NCI-H345 treated with DMSO at 0.1 percent for 48 hours (cell line): ENCODE results near the gene SPAG9.
"Not testable (repeated sequence)": the region's sequence is repeated elsewhere in the genome, so short reads cannot be mapped to it uniquely, and the experiment has no call there.

Experiments
- DNase-seq: peaks from one replicate; lab custom pipeline; 2025; ENCODE audit not compliant: unreplicated experiment; lab: John Stamatoyannopoulos, UW

The SPAG9 gene

DNA sequence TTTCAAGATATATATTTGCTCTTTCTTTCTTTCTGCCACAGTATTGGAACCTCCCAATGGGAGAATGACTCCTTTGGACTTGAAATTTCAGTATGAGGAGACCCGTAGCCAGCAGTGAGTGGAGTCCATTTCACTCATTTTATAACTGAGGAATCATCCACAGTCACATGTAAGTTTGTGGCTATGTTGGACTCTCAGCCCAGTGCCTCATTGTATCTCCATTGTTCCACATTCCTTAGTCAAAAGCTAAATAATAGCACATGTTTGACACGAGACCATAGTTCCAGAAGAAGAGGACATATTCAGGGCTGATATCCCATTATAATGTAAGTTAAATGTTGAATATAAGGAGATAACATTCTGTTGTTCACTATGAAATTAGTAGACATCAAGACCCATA lies 12.7 kb upstream of the SPAG9 start:
- DNase-seq: no peak

DNA sequence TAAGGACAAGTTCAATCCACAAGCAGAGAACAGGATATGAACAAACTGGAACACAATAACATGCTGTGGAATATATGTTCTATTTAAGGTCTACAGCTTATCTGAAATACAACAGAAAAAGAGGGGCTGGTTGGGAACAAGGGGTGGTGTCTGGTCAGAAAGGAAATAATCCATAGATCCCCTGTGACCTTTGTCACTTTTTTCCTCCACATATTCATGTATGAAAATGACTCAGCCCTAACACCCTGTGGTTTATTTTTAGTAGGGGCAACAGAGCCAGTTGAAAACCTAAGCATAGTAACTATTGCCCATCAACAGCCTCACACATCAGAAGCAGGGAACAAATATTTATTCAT lies 12.3 kb upstream of the SPAG9 start:
- no peak for DNase-seq

DNA sequence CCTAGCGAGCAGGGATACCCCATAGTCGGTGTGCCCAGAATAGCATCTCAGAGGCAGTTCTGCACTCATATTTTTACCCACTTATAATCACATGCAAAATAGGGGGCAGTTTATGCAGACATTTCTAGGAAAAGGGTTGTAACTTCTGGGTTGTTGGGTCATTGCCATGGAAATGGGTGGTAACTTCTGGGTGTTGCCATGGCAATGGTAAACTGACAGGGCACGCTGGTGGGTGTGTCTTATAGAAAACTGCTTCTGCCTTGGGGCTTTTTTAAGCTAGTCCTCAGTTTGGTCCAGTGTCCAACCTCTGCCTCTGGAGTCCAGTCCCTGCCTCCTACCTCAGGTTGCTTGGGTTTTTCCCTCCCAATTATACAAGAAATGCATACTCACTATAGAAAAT lies 7.4 kb upstream of the SPAG9 start:
- DNase-seq: no peak

DNA sequence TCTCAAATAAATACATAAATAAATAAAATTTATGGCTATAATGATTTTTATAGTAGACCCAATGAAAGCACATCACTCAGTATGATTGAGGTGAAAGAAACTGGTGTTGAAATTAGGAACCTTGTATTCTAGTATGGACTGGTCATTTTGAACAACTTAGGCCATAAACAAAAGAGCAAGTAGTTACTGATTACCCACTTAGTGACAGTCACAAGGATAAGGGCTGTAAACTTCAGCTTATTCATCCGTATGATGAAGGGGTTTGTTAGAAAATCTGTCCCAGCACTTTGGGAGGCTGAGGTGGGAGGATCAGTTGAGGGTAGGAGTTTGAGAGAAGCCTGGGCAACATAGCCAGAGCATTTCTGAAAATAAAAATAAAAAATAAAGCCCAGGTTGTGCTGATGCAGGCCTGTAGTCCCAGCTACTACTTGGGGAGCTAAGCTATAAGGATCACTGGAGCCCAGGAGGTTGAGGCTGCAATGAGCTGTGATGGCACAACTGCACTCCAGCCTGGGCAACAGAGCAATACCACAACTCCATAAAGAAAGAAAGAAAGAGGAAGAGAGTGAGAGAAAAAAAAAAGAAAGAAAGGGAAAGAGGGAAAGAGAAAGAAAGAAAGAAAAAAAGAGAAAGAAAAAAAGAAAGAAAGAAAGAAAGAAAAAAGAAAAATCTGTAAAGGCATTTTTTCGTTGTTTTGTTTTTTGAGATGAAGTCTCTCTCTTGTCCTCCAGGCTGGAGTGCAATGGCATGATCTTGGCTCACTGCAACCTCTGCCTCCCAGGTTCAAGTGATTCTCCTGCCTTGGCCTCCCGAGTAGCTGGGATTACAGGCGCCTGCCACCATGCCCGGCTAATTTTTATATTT lies 4.2 kb upstream of the SPAG9 start:
- no peak for DNase-seq

DNA sequence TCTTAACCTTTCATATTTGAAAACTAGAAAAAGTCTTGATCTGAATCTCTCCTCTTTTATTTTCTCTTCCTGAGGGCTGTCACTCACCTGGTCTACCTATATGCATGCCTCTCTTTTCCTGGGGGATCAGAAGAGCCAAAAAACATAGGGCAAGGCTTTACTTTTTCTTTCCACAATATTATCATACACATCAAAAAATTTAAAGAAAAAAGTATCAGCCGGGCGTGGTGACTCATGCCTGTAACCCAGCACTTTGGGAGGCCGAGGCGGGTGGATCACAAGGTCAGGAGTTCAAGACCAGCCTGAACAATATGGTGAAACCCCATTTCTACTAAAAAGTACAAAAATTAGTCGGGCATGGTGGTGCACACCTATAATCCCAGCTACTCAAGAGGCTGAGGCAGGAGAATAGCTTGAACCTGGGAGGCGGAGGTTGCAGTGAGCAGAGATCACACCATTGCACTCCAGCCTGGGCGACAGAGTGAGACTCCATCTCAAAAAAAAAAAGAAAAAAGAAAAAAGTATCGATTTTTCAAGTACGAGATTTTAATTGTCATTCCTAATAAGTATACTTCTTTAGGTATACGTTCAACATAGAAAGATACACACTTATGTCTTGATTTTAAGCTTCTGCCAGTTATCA lies 1.9 kb upstream of the SPAG9 start:
- not testable (repeated sequence) for DNase-seq

DNA sequence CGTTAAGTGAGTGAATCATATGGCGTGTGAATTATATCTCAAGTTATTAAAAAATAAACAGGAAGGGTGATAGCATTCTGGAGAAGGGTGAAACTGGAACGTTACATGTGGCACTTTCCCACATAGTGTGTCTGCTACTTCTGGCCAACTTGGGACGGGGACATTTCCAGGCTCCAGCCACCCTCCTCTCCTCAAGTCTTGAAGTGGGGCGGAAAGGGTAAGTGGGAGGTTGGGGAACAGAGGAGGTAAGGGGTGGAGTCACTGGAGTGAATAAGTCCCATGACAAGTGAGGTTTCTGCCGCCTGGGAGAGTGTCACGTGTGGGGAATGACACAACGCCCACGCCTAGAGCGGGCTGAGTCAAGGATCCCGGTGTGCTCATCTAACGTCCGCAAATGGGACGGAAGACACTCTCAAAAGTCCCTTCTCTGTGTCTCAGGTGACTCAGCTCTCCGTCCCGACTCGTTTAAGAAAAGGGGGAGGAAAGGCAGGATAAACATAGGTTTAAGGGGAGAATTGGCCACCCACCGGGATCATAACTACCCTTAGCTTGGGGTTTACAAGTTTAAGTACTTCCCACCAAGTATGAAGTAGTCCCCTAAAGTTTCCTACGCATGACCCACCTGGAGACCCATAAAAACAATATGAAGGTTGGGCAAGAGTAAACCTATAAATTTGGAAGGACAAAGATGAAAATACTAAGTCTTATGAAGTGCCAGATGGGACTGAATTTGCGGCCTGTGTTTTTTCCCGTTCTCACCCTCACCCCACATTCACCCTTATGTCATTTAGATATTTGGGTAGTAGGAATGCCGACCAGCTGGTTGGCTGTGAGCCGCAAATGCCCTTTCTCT lies 1.2 kb upstream of the SPAG9 start:
- DNase-seq: no peak

DNA sequence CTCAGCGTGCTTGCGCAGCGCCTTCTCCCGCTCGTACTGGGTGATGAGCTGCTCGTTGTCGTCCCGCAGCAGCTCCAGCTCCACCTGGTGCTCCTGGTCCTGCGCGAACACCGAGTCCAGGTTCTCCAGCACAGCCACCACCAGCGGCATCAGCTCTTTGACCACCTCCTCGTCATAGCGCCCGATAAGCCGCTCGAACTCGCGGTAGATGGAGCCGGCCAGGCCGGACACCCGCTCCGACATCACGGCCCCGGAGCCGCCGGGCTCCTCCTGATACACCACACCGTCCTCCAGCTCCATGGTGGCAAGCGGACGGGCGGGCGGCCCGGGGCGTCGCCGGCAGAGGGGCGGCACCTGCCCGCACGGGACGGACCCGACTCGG lies 320 bp downstream of the SPAG9 start:
- peak; percentile 31 for DNase-seq

DNA sequence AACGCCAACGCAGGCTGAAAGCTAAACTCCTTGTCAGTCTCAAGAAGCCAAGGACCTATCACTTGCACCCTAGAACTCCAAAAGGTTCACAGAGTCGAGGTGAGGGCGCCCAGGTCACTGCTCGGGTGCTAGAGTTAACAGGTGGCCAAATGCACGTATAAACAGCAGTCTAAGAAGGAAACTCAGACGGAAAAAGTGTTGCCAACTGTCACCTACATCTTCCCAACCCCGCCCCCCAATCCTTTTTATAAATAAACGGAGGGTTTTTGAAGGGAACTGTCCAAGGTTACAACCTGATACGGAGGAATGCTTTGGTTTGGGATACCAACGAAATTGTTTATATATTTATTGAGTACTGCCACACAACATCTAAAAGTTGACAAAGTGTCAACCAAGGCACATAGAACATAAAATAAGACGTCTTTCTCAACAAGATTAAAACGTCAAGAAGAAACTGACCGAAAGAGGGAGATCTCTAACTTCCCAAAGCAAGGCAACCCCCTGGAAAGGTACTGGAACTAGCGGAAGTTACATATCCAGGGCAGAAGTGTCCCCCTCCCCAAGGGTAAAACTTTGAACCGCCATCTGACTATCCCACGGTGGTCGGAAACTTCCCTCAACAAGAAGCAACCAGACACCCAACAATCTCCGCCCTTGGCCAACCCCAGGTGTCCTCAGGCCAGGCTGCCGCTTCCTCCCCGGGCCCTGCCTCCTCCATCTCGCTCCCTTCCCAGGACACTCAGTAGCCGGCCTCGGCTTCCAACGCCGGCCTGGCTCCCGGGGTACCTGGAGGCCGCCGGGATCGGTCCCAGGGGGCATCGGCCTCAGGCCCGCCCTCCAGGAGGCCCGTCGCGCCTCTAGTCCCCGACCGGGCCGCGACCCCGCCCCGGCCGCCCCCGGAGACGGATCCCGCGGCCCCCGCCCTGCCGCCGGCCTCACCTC lies 982 bp downstream of the SPAG9 start:
- no peak for DNase-seq

DNA sequence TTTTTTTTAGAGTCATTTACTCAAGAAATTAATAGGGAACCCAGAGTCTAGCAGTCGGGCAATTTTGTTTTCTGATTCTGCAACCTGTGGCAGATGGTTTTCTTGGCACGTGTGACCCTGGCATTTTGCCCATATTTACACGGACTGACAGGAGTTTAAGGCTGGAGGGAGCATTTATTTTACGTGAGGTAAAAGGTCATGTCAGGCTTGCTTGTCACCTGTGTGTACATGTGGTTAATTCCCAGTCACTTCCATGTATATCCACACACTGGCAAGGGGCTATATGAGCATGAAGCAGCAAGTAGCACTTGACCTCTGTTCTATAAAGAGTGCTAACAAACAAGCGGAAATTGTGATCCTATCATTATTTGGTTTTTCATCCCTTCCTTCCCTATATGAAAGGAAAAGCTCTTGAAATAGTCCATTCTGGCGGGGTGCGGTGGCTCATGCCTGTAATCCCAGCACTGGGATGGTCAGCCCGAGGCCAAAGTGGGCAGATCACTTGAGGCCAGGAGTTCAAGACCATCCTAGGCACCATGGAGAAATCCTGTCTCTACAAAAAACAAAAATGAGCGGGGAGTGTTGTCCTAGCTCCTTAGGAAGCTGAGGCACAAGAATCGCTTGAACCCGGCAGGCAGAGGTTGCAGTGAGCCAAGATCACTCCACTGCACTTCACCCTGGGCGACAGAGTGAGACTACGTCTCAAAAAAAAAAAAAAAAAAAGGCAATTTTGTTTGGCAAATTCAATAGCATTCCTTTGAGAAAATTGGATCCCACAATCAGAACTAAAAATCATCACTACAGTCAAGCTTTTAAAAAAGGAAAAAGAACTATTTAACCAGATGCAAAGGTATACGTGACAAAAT lies 2.1 kb downstream of the SPAG9 start:
- peak; percentile 86 for DNase-seq

DNA sequence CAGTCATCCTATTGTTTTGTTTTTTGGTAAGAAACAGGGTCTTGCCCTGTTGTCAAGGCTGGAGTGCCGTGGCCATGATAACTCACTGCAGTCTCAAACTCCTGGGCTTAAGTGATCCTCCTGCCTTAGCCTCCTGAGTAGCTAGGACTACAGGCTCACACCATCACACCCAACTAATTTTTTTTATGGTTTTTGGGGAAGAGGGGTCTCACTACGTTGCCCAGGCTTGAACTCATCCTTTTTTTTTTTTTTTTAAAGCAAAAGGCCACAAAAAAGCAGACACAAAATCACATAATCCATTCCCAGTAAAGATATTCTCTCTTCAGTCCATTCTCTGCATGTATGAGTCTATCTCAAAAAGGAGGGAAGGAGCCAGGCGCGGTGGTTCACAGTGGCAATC lies 5.5 kb downstream of the SPAG9 start:
- DNase-seq: no peak

DNA sequence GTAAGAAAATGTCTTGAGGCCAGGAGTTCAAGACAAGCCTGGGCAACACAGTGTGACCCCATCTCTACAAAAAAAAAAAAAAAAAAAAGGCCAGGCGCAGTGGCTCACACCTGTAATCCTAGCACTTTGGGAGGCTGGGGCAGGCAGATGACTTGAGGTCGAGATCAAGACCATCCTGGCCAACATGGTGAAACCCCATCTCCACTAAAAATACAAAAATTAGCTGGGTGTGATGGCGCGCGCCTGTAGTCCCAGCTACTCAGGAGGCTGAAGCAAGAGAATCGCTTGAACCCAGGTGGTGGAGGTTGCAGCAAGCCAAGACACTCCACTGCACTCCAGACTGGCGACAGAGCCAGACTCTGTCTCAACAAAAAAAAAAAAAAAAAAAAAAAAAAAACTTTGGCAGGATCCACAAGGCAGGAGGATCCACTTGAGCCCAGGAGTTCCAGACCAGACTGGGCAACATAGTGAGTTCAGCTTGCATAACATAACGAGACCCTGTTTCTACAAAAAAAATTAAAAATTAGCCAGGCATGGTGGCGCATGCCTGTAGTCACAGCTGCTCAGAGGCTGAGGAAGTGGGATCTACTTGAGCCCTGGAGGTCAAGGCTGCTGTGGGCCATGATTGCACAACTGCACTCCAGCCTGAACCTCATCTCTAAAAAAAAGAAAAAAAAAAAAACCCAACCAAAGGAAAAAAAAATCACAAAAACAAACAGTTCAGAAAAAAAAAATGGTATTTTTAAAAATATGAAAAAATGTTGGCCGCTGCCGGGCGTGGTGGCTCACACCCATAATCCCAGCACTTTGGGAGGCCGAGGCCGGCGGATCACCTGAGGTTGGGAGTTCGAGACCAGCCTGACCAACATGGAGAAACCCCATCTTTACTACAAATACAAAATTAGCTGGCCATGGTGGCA lies 8.1 kb downstream of the SPAG9 start:
- DNase-seq: not testable (repeated sequence)

DNA sequence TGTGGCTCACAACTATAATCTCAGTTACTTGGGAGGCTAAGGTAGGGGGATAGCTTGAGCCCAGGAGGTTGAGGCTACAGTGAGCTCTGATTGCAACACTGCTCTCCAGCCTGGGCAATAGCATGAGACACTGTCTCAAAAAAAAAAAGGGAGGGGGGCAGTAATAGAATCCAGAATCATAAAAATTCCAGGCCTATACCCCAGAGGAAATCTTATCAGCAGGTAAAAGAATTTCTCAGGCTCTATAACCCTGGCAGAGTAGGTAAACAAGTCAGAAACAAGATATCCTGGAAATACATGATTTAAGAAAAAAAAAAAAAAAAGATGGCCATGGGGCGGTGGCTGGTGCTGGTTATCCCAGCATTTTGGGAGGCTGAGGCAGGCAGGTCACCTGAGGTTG lies 12.9 kb downstream of the SPAG9 start:
- no peak for DNase-seq

DNA sequence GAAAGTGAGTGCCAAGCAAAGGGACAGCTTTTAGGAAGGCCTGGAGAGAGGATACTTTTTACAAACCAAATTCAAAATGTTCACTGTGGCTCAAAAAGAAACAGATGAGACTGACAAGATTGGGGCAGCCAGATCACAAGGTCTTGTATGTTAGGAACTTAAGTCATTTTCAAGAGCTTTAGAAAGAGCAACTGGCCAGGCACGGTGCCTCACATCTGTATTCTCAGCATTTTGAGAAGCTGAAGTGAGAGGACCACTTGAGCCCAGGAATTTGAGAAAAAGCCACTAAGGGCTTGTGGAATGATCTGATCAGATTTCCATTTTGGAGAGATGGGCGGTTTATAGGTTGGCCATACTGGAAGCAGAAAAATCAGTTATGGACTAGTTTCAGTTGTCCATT lies 17.2 kb downstream of the SPAG9 start:
- DNase-seq: no peak

DNA sequence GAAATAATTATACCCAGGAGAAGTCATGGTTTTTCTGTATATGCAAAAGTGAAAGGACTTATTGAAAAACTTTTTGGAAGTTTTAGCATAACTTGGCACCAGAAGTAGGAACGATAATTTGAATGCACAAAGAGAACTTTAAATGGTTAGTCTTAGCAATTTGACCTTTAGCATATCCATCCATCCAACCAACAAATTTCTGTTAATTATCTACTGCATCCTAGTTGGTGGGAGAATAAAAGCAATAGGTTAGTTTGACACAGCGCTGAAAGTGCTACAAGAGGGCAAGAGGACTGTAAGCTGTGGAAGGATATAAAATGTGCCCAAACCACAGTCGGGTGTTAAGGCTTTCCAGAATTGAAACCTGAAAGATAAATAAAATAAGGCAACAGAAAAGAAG lies 17.6 kb downstream of the SPAG9 start:
- no peak for DNase-seq

DNA sequence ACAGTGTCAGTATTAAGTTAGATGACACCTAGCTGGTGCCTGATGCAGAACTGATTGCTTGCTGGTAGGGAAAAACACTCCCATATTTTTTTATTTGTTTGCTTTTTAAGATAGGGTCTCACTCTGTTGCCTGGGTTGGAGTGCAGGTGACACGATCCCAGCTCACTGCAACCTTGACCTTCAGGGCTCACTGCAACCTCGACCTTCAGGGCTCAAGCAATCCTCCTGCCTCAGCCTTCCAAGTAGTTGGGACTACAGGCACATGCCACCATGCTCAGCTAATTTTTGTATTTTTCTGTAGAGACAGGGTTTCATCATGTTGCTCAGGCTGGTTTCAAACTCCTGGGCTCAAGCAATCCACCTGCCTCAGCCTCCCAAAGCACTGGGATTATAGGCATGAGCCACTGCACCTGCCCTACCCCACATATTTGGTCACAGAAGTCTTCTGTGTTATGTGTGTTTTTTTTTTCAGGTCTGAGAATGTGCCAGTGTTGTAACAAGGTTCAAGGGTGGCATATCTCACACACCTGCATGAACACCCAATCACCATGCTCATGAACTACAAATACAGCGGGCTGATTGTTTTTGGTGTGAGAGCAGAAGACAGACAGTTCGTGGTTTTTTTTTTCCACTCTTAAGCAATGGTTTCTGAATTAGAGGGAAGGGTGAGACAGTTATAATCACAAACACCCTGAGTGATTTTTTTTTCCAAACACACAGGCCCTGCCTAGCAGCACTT lies 22.8 kb downstream of the SPAG9 start:
- DNase-seq: no peak

DNA sequence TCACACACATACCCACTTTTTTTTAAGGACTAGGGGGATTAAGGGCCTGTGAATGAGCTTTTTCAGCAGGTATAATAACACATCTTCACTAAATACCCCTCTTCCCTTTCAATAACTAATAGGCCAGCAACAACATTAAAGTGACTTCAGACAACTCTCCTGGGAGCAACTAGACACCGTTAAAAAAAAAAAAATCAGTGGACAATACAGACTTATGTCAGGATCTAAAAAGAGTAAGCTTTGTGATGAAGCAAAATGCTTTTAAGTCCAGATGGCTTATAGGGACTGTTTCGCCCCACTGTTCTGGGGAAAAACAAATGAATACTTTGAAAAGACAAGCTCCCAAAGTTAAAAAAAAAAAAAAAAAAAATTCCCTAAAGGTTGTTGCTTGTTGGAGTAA lies 29.0 kb downstream of the SPAG9 start:
- no peak for DNase-seq

DNA sequence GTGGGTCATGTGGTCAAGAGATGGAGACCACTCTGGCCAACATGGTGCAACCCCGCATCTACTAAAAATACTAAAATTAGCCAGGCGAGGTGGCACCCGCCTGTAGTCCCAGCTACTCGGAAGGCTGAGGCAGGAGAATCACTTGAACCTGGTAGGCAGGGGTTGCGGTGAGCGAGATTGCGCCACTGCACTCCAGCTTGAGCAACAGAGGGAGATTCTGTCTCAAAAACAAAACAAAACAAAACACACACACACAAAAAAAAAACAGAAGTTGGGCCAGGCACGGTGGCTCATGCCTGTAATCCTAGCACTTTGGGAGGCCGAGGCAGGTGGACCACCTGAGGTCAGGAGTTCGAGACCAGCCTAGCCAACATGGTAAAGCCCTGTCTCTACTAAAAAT lies 31.8 kb downstream of the SPAG9 start:
- not testable (repeated sequence) for DNase-seq

DNA sequence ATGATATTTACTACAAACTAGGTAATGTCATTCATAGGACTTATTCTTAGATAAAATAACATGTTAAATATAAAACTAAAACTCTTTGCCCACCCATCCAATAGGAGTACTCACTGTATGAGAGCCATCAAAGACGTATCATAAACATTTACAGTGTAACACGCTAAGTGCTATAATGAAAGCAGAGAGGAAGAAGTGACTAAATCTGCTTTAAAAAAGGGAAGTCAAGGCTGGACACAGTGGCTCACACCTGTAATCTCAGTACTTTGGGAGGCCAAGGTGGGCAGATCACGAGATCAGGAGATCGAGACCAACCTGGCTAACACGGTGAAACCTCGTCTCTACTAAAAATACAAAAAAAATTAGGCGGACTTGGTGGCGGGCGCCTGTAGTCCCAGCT lies 32.4 kb downstream of the SPAG9 start:
- no peak for DNase-seq
